Right ventricle myocardium inferior (tissue), 1 donor: ENCODE data around the gene DNAAF9. TPM values are rescaled to one million over a fixed set of nuclear protein-coding genes. Genes with fewer than 3 reads are reported as not detected.

Source experiments
- ATAC-seq: fragments of 200-7000 bp; cut with Tn5 transposase; one replicate; pipeline ENCODE4 v1.9.1; 2020; ENCODE audit warnings: mild to moderate bottlenecking, moderate library complexity
- DNase-seq: peaks from one replicate; pipeline ENCODE4 v3.0.0; 2021; ENCODE audit errors: missing footprints
- intact Hi-C: fragments of 100-400 bp; cut with DNase I; formaldehyde crosslinking; loops from one replicate; pipeline ENCODE4 v1.11.0; 2022
- total RNA-seq: library from RNA; stranded (reverse); fragmentation: NEBNext Ultra II Directional; extraction: Animal tissue kit (Norgen Biotek cat#: 25700); gene quantifications from one replicate; pipeline ENCODE4 v1.2.1, GENCODE V29; 2021
- donor health status: DM: no; HTN: yes; CAD: no; lungs with severe emphysema.

The DNAAF9 gene
- total RNA-seq, 1 donor from 2014 or later, result 22.1 TPM

DNA sequence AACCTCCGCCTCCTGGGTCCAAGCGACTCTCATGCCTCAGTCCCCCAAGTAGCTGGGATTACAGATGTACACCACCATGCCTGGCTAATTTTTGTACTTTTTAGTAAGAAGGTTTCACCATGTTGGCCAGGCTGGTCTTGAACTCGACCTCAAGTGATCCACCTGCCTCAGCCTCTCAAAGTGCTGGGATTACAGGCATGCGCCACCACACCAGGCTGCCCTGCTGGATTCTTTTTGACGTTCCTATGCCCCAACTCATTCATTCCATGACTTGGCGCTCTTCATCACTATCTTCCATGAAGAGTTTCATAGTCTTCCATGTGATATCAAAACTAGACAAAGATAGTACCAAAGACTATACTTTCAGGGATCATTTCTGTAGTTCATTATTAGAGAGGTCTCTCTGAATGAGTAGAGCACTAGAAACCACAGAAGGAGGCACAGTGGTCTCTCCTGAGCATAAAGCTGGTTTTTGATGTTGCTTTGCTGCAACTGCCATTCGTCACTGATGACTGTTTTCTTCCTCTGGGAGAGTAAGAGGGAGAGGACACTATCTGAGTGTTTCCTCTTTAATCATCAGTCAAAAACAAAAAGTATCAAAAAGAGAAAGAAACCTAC lies 23.5 kb downstream of the DNAAF9 start:
- intact Hi-C loops, result no loop called here
- DNase-seq (no peak), ATAC-seq (no peak)

DNA sequence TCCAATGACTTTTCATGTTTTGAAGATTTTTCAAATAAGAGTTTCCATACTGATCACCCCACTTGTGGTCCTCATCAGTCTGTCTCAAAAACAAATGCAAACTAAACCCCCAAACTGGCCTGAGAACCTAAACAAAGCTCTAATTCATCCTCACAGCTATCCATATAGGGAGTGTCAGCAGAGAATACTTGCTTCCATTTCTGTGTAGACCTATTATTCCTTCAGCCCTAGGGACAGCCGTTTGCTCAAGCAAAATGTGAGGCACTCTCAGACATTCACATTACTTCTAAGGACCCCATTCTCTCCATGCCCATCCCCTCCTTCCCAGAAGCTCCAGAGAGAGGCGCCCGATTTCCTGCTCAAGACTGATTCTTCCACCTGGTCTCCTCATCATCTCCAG lies 24.6 kb downstream of the DNAAF9 start:
- no peak for DNase-seq
- ATAC-seq, result no peak
- intact Hi-C loops, result no loop called here

DNA sequence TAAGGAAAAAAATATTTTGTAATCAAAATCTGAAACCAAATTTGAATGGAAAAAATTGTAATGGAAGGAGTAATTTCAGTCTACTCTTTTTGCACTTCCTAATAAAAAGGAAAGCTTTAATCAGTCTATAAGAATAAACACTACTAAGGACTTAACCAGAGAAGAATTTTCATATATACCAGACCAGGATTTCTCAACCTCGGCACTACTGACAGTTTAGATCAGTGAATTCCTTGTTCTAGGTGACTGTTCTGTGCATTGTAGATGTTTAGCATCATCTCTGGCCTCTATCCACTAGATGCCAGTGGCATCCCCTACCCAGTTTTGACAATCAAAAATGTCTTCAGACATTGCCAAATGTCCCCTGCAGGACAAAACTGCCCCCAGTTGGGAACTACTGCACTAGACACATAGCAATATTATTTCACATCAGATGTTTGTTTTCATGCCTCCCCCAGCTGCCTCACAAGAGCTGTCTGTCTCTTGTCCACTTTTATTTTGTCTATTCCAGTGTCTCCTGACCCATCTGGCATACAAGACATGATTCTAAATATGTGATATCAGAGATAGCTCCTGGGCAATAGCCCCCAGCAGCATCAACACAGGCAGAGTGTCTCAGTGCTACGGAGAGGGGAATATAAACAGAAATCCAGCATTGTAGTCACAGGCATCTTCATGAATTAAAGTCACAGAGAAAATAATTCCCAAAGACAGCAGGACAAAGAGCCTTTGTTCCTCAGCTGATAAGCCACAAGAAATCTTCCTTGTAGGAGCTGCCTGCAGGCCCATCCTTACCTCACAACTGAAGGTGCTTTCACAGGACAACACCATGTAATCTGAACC lies 27.0 kb downstream of the DNAAF9 start:
- intact Hi-C loops, result no loop called here
- ATAC-seq, result no peak
- no peak for DNase-seq

DNA sequence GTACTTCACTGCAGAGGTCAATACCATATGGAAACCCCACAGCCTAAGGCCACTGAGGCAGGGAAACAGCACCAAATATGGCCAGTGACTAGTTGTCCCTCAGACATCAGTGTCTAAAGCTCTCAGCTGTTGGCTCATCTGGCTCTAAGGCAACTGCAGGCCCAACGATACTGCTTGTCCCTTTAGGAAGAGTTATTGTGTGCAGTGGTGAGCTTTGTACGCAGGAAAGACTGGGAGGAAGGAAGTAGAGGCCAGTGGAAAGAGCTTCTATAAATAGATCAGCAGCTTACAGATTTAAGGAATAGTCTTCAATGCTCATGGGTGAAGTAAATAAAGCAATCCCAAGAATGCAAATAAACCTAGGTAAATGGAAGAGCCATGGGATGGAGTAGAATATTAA lies 29.3 kb downstream of the DNAAF9 start:
- intact Hi-C loops, result no loop called here
- DNase-seq (no peak), ATAC-seq (peak; percentile 65)

DNA sequence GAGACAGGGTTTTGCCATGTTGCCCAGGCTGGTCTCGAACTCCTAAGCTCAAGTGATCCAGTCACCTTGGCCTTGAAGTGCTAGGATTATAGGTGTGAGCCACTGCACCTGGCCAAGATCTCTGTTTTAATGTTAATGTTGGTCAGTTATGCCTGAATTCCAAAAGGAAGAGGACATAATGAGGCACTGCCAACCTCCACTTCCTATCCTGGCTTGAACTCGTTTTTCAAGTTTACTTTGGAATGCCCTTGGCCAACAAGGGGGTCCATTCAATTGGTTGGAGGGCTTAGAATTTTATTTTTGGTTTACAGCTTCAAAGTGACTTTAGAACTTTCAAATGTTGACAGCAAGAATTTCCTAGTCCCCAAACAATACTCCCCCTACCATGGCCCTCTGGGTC lies 29.8 kb downstream of the DNAAF9 start:
- intact Hi-C loops, result no loop called here
- ATAC-seq (no peak), DNase-seq (no peak)

DNA sequence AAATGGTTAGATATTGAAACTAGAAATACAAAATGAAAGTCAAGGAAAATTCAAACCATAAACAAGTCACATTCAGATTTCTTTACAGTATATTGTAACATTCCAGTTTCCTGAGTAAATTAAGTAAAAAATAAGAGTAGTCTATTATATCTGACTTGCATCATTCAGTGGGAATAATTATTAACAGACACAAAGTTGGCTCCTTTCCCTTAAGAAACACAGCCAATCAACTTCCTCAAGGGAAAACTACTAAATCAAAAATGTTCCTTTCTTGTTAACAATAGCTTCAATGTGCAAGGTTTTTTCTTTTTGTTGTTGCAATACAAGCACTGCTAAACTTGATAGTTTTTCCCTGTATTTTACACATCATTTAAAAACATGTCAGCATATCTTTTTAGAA lies 33.2 kb downstream of the DNAAF9 start:
- no peak for ATAC-seq
- no peak for DNase-seq
- intact Hi-C loops, result no loop called here

DNA sequence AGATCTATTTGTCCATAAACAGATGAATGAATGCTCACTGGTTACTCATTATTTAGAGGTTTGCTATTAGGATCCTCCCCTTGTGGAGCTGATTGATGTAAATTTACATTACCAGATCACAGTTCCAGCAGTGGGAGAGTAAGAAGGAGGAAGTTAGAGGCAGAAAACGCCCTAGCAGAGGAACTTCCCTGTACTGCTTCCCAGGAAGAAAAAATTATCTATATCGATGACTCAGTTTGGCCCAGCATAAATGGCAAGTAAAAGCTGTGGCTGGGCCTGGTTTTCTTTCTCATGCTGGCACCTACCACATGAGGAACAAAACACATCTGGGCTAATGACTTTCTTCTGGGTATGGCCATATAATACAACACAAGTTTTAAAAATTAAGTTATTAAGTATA lies 35.7 kb downstream of the DNAAF9 start:
- intact Hi-C loops, result no loop called here
- DNase-seq, result no peak
- peak; percentile 56 for ATAC-seq

DNA sequence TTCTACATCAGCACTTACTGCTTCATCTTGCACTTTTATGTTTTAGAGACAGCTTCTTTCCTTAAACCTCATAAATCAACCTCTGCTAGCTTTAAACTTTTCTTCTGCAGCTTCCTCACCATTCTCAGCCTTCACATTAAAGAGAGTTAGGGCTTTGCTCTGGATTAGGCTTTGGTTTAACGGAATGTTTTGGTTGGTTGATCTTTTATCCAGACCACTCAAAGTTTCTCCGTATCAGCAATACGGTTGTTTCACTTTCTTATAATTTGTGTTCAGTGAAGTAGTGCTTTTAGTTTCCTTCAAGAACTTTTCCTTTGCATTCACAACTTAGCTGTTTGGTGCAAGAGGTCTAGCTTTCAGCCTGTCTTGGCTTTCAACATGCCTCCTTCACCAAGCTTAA lies 40.4 kb downstream of the DNAAF9 start:
- intact Hi-C loops, result no loop called here
- DNase-seq, result no peak
- no peak for ATAC-seq

DNA sequence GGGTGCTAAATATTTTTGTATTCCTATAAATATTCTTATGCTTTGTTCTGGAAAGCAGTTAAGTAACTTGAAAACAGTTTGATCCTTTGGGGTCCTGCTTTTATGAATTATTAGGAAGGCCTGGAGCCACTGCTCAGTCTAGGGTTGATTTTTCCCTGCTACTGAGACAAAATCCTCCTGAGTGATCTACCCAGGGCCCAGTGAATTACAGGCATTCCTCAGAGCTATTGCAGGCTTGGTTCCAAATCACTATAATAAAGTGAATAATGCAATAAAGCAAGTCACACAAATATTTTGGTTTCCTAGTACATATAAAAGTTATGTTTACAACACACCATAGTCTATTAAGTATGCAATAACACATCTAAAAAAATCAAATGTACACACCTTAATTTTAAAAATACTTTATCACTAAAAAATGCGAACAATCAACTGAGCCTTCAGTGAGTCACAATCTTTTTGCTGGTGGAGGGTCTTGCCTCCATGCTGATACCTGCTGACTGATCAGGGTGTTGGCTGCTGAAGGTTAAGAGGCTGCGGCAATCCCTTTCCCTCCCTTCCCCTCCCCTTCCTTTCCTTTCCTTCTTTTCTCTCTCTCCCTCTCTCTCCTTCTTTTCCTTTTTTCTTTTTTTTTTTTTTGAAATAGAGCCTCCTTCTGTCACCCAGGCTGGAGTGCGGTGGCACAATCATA lies 43.0 kb downstream of the DNAAF9 start:
- ATAC-seq (no peak), DNase-seq (no peak)
- intact Hi-C loops, result no loop called here

DNA sequence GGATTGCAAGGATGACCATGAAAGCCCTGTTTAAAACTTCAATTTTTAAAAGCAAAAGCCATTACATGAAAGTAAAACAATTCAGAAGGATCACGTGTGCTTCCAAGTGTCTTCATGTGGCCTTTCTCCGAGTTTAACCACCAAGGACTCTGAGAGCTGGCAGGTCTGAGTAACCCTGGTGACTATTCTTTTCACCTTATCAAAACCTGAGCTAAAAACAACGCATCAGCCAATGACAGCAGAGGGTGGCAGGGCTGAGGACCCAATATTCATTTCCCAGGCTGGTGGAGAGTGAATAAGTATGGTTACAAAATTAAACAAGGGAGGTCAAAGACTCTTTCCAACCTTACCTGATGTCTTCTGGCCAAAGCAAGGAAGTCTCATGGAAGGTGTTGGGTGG lies 46.7 kb downstream of the DNAAF9 start:
- no peak for ATAC-seq
- intact Hi-C loops, result no loop called here
- no peak for DNase-seq

DNA sequence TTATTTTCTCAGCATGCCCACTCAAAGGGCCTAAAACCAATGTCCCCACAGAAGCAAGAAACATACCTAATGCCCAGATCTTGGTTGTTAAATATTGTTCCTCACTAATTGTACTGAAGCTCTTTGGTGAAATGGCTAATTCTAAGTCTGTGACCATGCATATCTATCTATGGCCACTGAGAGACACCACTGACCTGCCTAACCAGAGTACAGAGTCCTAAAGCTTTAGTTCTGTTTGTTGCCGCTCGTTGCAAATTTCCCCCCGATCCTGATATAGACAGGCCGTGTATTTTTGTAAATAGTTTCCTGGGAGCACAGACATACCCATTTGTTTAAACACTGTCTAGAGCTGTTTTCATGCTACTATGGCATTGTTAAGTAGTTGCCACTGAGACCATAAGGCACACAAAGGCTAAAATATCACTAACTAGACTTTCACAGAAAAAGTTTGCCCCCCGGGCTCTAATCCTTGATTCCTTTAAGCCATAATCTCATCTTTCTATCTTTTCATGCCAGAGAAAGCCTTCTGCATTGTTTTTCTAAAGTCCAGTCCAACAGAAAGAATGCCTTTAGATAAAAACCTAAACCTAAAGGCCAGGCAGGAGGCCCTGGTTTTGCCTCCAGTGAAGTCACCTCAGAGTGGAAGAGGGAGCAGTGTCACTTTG lies 48.7 kb downstream of the DNAAF9 start:
- intact Hi-C loops, result no loop called here
- ATAC-seq (no peak), DNase-seq (no peak)

Other genes starting within 250 kb of the DNAAF9 start
- 27.9 TPM for gene FASTKD5, start 247.8 kb downstream of the DNAAF9 start, total RNA-seq
- gene UBOX5, start 247.8 kb downstream of the DNAAF9 start, total RNA-seq, result 2.4 TPM
- gene LZTS3, start 234.1 kb downstream of the DNAAF9 start, total RNA-seq, result 19.6 TPM
- gene DDRGK1, start 203.0 kb downstream of the DNAAF9 start, total RNA-seq, result 36.5 TPM
- gene ITPA, start 198.2 kb downstream of the DNAAF9 start, total RNA-seq, result 21.4 TPM
- 0.14 TPM for gene SLC4A11, start 168.5 kb downstream of the DNAAF9 start, total RNA-seq
- gene ATRN, start 63.3 kb upstream of the DNAAF9 start, total RNA-seq, result 32.5 TPM